ENCODE data around the gene MORN1. TPM values are rescaled to one million over a fixed set of nuclear protein-coding genes. Genes with fewer than 3 reads are reported as not detected.
A peak's percentile ranks its signal among the peaks of the same experiment; 100 is the strongest.

Gene MORN1
- total and polyA plus RNA-seq, 4 donors, result 2.3 to 6.9 (median 3.6) TPM

DNA sequence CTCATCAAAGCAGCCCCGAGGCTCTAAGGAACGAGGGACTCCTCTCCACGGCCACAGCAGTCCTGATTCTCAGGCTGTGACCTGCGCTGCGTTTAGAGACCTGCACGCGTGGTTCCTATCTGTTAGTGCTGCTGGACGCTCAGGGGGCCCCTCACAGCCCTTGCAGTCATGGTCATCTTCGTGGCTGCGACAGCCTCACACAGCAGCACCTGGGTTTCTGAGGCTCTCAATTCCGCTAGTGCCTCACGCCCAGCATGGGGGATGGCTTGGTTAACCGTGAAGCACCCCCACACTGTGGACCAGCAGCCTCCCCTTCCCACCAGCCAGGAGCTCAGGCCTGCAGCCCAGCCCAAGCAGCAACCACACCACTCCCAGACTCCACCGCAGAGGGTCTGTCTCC, 7.8 kb downstream of the MORN1 start:
- no peak overlapping the region for H3K27ac ChIP-seq (ENCODE audit: low read depth in 1 of 2, low read length in 2 of 2)
- 95% methylated on average over 14 of the region's 14 CpGs for WGBS
- no peak overlapping the region for H3K9ac ChIP-seq (ENCODE audit: low read depth in 1 of 2, low read length in 2 of 2)
- no peak for TF ChIP-seq RAD21 (IDR thresholded peaks at IDR 0.05)
- no peak for TF ChIP-seq HNF4A (conservative IDR thresholded peaks at IDR 0.05)
- no peak for TF ChIP-seq MAX (IDR thresholded peaks at IDR 0.05)
- no peak for TF ChIP-seq TAF1 (conservative IDR thresholded peaks at IDR 0.05)
- TF ChIP-seq RXRA (IDR thresholded peaks at IDR 0.05), result no peak
- no peak for TF ChIP-seq ATF3 (IDR thresholded peaks at IDR 0.05)
- H3K9me3 ChIP-seq (ENCODE audit: control insufficient read depth in 4 of 4, low read length in 3 of 4), result no peaks in the 10 kb centered on the region
- no peak for DNase-seq (ENCODE audit: low spot score)
- H3K27me3 ChIP-seq (ENCODE audit: control insufficient read depth in 4 of 4, insufficient read depth in 4 of 4, low read length in 3 of 4), result no peaks in the 10 kb centered on the region
- H3K4me1 ChIP-seq (ENCODE audit: control insufficient read depth in 4 of 4, insufficient read depth in 4 of 4, low read length in 3 of 4), result no peaks in the 10 kb centered on the region
- no peaks in the 10 kb centered on the region for H3K36me3 ChIP-seq (ENCODE audit: control insufficient read depth in 4 of 4, insufficient read depth in 3 of 4, low read depth in 1 of 4, low read length in 3 of 4)
- no peak overlapping the region for H3K4me3 ChIP-seq (ENCODE audit: low read depth in 1 of 3, low read length in 3 of 3)

GRCh38 chr1:2382621-2383361, 8.6 kb downstream of the MORN1 start:
- Histone ChIP-seq H3K4me1 (ENCODE audit: control insufficient read depth in 4 of 4, insufficient read depth in 4 of 4, low read length in 3 of 4) (no peaks in the 10 kb centered on the region), H3K27ac (ENCODE audit: low read depth in 1 of 2, low read length in 2 of 2) (no peak overlapping the region), H3K4me3 (ENCODE audit: low read depth in 1 of 3, low read length in 3 of 3) (no peak overlapping the region), H3K36me3 (ENCODE audit: control insufficient read depth in 4 of 4, insufficient read depth in 3 of 4, low read depth in 1 of 4, low read length in 3 of 4) (no peaks in the 10 kb centered on the region), H3K9ac (ENCODE audit: low read depth in 1 of 2, low read length in 2 of 2) (no peak overlapping the region), H3K27me3 (ENCODE audit: control insufficient read depth in 4 of 4, insufficient read depth in 4 of 4, low read length in 3 of 4) (no peaks in the 10 kb centered on the region), H3K9me3 (ENCODE audit: control insufficient read depth in 4 of 4, low read length in 3 of 4) (no peaks in the 10 kb centered on the region)
- no peak for TF ChIP-seq REST (IDR thresholded peaks at IDR 0.05)
- TF ChIP-seq RAD21 (IDR thresholded peaks at IDR 0.05), result peak in 1 of 2 donors; percentile 62
- TF ChIP-seq, protein P1, sequence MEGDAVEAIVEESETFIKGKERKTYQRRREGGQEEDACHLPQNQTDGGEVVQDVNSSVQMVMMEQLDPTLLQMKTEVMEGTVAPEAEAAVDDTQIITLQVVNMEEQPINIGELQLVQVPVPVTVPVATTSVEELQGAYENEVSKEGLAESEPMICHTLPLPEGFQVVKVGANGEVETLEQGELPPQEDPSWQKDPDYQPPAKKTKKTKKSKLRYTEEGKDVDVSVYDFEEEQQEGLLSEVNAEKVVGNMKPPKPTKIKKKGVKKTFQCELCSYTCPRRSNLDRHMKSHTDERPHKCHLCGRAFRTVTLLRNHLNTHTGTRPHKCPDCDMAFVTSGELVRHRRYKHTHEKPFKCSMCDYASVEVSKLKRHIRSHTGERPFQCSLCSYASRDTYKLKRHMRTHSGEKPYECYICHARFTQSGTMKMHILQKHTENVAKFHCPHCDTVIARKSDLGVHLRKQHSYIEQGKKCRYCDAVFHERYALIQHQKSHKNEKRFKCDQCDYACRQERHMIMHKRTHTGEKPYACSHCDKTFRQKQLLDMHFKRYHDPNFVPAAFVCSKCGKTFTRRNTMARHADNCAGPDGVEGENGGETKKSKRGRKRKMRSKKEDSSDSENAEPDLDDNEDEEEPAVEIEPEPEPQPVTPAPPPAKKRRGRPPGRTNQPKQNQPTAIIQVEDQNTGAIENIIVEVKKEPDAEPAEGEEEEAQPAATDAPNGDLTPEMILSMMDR (IDR thresholded peaks at IDR 0.05; ENCODE audit: low read depth, low read length, missing input control), result peak; percentile 55
- peak; percentile 65 for DNase-seq (ENCODE audit: low spot score)
- WGBS, result 48% methylated on average over 13 of the region's 13 CpGs

Measured in liver (tissue), 9 donors.